Measurements from ENCODE around the gene ETNK2.

The ETNK2 gene

DNA sequence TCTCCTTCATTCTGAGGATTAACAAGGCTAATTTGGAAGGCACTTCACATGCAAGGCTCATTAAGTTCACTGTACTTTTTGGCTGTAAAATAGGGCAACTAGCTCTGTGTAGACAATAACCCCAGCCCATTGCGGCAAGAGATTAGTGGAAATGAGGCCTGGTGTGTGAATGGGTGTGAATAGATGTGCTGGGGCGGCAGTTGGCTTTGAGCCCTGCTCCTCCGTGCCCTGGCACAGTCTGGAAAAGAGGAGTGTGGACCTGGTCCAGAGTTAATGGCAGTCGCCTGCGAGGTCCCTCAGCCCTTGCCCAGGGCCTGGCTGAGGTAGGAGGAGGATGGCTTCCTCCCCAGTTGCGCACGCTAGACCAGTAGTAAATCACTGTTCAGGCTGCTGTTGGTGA, 39.6 kb upstream of the ETNK2 start:
- TF ChIP-seq CTCF (IDR thresholded peaks at IDR 0.05; ENCODE audit: insufficient read depth, low read length, poor library complexity, severe bottlenecking) = no peak
- peaks cover 4% of the 10 kb centered on the region for H3K27me3 ChIP-seq (replicated peaks; ENCODE audit: control insufficient read depth, insufficient read depth, low read length)

DNA sequence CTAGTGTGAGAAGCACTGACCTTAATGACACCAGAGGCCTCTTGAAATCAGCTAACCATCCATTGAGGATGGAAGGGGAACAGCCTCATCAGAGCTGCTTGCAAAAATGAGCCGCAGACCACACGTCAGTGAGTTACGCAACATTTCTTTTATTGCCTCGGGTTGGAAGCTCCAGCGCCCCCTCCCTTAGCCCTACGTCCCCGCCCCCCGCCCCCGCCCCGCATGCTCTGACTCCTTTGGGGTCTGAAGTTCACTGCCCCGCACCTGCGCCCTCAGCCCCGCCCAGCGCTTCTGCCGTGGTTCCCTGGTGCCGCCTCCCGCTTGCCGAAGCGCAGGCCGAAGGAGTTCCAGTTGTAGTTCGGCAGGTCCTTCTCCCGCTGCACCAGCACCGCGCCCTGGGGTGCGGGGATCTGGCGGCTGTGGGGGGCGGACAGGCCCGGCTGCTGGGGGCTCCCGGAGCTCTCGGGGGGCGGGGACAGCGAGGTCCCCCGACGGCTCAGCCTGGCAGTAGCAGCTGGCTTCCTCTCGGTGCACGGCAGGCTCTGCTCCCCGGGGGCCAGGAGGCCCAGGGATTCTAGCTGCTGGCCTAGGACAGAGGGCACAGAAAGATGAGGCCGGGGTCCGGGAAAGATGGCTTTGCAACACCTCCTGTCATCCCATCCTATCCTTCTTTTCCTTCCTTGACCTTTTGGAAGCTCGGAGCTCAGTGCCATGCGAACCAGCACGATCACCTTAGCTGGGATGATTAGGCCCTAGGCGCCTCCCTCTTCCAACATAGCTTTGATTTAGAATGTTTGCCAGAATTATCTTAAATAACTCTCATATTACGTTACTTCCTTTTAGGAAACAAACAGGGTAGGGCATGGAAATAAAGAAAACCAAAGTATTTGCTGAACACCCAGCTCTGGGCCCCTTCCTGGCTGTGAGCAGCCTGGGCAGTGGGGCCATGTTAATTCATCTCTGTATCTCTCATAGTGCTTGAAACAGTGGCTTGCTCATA, 38.7 kb upstream of the ETNK2 start:
- TF ChIP-seq CTCF (IDR thresholded peaks at IDR 0.05; ENCODE audit: insufficient read depth, low read length, poor library complexity, severe bottlenecking) = no peak
- H3K4me3 ChIP-seq (replicated peaks; ENCODE audit: low read depth, low read length) = no peak overlapping the region
- H3K27me3 ChIP-seq (replicated peaks; ENCODE audit: control insufficient read depth, insufficient read depth, low read length) = peaks cover 4% of the 10 kb centered on the region
- DNase-seq (ENCODE audit: extremely low read depth, insufficient read length) = no peak
- H3K36me3 ChIP-seq (ENCODE audit: control insufficient read depth, insufficient read depth, low read length) = no peaks in the 10 kb centered on the region

More for the DNA sequence above, 39.6 kb upstream of the ETNK2 start:
- no peaks in the 10 kb centered on the region for H3K36me3 ChIP-seq (ENCODE audit: control insufficient read depth, insufficient read depth, low read length)
- no peak overlapping the region for H3K4me3 ChIP-seq (replicated peaks; ENCODE audit: low read depth, low read length)
- no peak for DNase-seq (ENCODE audit: extremely low read depth, insufficient read length)

DNA sequence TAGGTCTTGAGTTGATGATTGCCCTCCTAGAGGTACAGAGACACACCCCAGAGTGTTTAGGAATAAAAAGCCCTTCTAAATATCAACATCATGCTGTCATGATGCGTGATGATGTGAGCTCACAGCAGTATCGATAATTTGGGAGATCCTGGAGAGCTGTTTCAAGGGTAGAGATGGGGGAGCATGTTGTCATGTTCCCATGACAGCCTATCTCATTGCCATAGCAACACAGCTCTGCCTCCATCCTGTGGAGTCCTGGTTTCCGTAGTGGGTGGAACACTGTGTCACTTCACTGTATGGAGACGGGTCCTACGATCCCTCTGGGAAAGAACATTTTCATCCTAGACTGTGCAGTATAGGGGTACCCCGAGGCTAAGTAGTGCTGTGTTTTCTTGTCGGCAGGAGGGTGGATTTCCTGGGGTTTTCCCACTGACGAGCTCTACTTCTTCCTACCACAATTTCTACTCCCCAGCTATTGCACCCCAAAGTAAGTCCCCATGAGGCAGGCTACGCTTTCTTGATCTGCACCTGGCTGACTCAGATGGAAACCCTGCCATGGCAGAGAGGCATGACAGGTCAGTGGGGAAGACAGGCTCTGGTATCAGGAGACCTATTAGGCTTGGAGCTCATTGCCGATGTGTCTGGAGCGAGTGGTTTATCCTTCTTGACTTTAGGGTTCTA, 37.3 kb upstream of the ETNK2 start:
- Histone ChIP-seq H3K27me3 (replicated peaks; ENCODE audit: control insufficient read depth, insufficient read depth, low read length) (peaks cover 4% of the 10 kb centered on the region), H3K4me3 (replicated peaks; ENCODE audit: low read depth, low read length) (no peak overlapping the region), H3K36me3 (ENCODE audit: control insufficient read depth, insufficient read depth, low read length) (no peaks in the 10 kb centered on the region)
- TF ChIP-seq CTCF (IDR thresholded peaks at IDR 0.05; ENCODE audit: insufficient read depth, low read length, poor library complexity, severe bottlenecking) = no peak
- no peak for DNase-seq (ENCODE audit: extremely low read depth, insufficient read length)

DNA sequence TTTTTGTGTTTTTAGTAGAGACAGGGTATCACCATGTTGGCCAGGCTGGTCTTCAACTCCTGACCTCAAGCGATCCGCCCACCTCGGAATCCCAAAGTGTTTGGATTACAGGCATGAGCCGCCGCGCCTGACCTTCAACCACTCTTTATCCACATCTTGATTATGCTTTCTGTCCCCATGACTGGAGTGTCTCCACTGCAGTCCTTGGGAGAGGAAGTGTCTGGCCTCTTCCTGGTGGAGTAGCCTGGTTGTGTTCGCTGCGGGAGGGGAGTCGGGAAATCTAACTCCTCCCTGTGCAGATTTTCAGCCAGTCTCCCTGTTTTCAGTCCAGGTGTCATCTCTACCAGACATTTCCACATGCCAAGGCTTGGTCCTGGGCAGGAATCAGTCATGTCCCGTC, 34.8 kb upstream of the ETNK2 start:
- Histone ChIP-seq H3K4me3 (replicated peaks; ENCODE audit: low read depth, low read length) (no peak overlapping the region), H3K36me3 (ENCODE audit: control insufficient read depth, insufficient read depth, low read length) (no peaks in the 10 kb centered on the region), H3K27me3 (replicated peaks; ENCODE audit: control insufficient read depth, insufficient read depth, low read length) (peaks cover 4% of the 10 kb centered on the region)
- no peak for DNase-seq (ENCODE audit: extremely low read depth, insufficient read length)
- no peak for TF ChIP-seq CTCF (IDR thresholded peaks at IDR 0.05; ENCODE audit: insufficient read depth, low read length, poor library complexity, severe bottlenecking)

GRCh38 chr1:204181116-204181515, 29.3 kb upstream of the ETNK2 start:
- TF ChIP-seq CTCF (IDR thresholded peaks at IDR 0.05; ENCODE audit: insufficient read depth, low read length, poor library complexity, severe bottlenecking) = no peak
- H3K4me3 ChIP-seq (replicated peaks; ENCODE audit: low read depth, low read length) = no peak overlapping the region
- DNase-seq (ENCODE audit: extremely low read depth, insufficient read length) = no peak
- H3K27me3 ChIP-seq (replicated peaks; ENCODE audit: control insufficient read depth, insufficient read depth, low read length) = no peaks in the 10 kb centered on the region; the same call in 1 of the 2 replicates
- H3K36me3 ChIP-seq (ENCODE audit: control insufficient read depth, insufficient read depth, low read length) = no peaks in the 10 kb centered on the region

Measured in GM06990 (cell line).